NCI-H2227 (cell line): ENCODE data around the gene SQSTM1.

Experiments
- DNase-seq: peaks from one replicate; lab custom pipeline; 2025; ENCODE audit not compliant: unreplicated experiment; lab: John Stamatoyannopoulos, UW

SQSTM1 gene

GRCh38 chr5:179872055-179872827, 51.5 kb downstream of the SQSTM1 start:
- DNase-seq, result no peak

- DNase-seq, result no peak
These were observed 52.3 kb downstream of the SQSTM1 start for GRCh38 chr5:179872828-179873575.

GRCh38 chr5:179873588-179874110, 52.9 kb downstream of the SQSTM1 start:
- DNase-seq, result no peak

- no peak for DNase-seq
These were observed 53.4 kb downstream of the SQSTM1 start for GRCh38 chr5:179874136-179874535.

- no peak for DNase-seq
These were observed 54.0 kb downstream of the SQSTM1 start for GRCh38 chr5:179874536-179875292.

DNA sequence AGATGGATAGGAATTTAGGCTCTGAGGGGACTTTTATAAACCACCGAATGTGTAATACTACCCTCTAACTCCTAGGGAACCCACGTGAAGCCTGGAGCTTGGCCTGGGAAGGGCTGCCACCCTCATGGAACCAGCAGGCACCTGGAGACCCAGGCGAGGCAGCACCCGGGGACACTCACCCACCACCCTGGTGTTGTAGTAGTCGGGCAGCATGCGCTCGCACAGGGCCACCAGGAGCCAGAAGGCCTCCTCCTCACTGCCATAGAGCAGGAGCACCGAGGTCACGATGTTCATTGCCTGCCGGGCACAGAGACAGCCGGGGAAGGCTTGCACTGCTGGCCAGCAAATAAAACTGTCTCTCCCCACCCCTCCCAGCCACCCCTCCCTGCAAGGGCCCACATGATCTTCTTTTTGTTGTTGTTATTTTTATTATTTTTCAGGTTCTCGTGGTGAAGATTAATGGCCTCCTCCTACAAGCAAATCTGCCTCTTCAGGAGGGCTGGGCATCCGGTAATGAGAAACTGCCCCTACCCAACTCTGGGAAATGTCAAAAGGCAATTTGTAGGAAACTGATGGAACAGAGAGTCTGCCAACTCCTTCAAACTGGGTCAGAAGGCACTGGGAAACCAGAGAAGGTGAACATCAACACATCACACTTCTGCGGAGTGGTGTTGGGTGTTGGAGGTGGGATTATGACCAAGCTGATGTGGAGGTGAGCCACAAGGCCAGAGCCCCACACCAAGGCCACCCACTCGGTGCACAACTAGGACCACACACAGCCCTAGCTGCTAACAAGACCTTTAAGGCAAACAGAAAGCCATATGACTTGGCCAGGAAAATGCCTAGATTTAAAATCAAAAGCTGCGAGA, 55.3 kb downstream of the SQSTM1 start:
- no peak for DNase-seq

- DNase-seq, result no peak
These were observed 55.9 kb downstream of the SQSTM1 start for GRCh38 chr5:179876610-179876952.

- DNase-seq, result no peak
These were observed 57.7 kb downstream of the SQSTM1 start for GRCh38 chr5:179878222-179879002.

DNA sequence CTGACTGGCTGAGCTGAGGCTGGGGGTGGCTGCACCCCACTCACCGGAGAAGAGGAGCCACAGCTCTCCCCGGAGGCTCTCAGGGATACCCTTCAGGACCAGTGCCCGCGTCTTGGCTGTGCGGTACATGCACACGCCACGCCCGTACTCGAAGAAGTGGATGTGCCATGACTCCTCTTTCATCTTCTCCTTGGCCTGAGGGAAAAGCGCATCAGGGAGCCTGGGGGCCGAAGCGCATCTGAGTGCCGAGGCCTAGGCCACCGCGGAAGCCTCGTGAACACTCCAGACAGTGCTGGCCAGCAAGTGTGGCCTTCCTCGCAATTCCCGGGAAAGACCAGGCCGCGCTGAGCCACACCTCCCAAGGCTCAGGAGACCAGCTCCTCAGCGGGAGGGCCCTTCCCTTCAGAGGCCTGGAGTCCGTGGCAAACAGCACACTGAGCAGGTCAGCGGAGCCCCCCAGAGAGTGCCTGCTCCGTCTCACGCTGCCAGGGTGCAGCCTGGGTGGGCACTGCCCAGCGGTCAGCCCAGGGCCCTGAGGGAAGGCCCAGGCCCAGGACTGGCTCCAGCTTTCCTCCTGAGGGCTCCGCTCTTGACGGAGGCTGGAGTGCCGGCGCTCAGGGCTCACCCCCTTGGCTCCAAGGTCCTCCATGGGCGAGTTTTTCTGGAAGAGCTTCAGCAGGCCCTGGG, 58.4 kb downstream of the SQSTM1 start:
- DNase-seq, result no peak

DNA sequence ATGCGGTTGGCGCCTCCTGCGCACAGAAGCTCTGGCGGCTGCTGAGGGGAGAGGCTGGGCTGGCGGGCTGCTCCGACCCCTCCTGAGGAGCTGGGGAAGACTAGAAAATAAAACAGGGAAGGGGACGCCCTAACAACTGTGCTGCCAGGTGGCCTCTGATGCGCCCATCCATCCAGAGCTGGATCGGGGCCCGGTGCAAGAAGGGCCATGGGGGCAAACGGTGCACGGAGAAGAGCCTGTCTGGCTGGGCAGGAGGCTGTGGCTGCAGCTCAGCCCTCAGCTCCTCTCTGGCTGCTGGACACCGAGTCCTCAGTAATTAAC, 58.9 kb downstream of the SQSTM1 start:
- no peak for DNase-seq

DNA sequence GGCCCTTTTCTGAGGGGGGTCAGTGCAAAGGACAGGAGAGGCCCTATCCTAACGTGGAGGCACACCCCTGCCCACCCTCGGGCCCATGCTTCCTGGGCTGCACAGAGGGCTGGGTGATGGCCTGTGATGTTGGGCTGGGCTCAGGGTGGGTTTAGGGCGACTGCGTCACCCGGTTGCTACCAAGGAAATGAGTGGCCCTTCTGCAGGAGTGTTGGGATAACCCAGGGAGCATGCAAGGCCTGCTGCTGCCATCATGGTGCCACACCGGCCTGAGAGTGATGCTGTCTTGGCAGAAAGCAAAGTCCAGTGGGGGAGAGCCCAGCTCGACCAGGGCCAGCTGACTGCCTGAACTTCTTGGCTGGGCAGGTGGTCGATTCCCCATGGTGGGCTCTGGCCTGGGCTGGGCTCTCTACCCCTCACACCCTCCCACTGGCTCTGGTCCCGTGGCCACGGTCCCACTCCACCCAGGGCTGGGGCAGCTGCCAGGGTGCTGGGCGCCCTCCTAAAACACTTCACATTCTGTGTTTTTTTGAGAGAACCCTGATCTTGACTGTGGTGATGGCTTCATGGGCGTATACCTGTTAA, 59.5 kb downstream of the SQSTM1 start:
- DNase-seq, result no peak

- no peak for DNase-seq
These were observed 60.3 kb downstream of the SQSTM1 start for GRCh38 chr5:179880848-179881590.

DNA sequence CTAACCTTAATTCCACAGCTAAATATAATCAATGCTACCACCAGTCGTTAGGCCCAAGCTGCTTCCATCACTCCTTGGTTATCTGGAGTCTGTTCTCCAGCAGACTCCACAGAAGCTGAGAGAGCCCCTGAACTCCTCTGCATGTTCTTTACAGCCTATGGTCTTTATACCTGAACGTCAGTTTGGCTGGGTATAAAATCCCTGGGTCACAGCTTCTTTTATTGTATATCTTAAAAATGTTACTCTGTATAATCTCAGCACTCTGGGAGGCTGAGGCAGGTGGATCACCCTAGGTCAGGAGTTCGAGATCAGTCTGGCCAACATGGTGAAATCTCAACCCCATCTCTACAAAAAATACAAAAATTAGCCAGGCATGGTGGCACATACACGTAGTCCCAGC, 61.6 kb downstream of the SQSTM1 start:
- DNase-seq, result no peak

GRCh38 chr5:179883163-179883562, 62.5 kb downstream of the SQSTM1 start:
- DNase-seq, result no peak

DNA sequence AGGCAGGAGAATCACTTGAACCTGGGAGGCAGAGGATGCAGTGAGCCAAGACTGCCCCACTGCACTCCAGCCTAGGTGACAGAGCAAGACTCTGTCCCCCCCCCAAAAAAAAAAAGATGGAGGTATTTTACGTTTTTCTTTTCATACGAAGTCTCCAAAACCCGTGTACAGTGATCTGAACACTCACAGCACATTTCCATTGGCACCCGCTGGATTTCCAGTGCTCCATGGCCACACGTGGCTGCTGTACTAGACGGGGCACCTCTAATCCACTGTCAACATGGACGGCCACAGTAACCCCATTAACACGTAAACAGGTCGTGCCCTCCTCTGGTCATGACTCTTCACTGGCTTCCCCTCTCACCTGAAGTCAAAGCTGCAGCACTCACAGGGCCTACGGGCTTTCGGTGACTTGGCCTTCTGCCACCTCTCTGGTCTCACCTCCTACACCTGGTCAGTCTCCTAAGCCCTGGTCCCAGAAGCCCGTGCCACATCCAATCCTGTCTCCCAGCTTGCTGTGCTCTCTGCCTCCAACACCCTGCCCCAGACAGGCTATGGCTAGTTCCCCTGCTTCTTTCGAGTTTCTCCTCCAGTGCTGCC, 64.9 kb downstream of the SQSTM1 start:
- no peak for DNase-seq

- DNase-seq, result no peak
These were observed 65.6 kb downstream of the SQSTM1 start for GRCh38 chr5:179886190-179886911.

DNA sequence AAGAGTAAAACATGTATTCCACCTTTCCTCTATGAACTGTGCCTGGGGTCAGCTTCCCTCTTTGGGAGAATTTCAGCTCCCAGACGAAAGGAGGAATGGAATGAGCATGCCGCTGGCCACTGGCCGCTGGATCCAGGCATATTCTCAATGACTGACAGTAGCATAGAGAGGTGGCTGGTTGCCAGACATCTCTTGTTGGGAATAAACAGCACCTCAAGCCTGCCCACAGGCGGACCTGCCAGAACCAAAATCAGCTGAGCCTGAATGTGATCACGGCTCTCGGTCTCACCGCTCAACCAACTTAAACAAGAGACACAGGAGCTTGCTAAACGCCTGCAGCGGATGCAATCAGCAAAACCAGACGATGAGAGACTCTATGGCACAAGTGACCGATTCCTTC, 66.4 kb downstream of the SQSTM1 start:
- no peak for DNase-seq
